PC-9 (cell line): Measurements from ENCODE around the gene ANO2. TPM values are rescaled to one million over a fixed set of nuclear protein-coding genes. Genes with fewer than 3 reads are reported as not detected.

ENCODE experiments used
- BruUV-seq: library from RNA; stranded (reverse); fragments of 400-500 nt; replicated peaks from 2 replicates; lab custom pipeline; 2021; lab: Mats Ljungman, UMichigan
- CTCF ChIA-PET: fragments of 300-600 bp; sonication (Branson Sonifier 250); formaldehyde crosslinking; loops from one replicate; lab custom pipeline; 2022; ENCODE audit warnings: antibody characterized with exemption; lab: Charles Lee
- POLR2A ChIA-PET: fragments of 300-600 bp; sonication (Branson Sonifier 250); formaldehyde crosslinking; loops from one replicate; lab custom pipeline; 2022; ENCODE audit warnings: antibody characterized with exemption; ENCODE audit not compliant: unreplicated experiment; lab: Charles Lee
- DNase-seq, 2 experiments: peaks; one replicate each; pipeline versions ENCODE4 v3.0.0 to v3.0.0-alpha.2; 2015 to 2022; ENCODE audit warnings: mixed read lengths in 1 of 2
- H2AFZ ChIP-seq: fragments of 200-600 bp; sonication (generic); 2 replicates; pipeline ENCODE4 v1.8.1; 2017; ENCODE audit warnings: antibody characterized with exemption
- H3F3A ChIP-seq: fragments of 200-600 bp; sonication (generic); 2 replicates; pipeline ENCODE4 v1.8.1; 2017; ENCODE audit warnings: antibody characterized with exemption, mild to moderate bottlenecking, low read depth; ENCODE audit not compliant: insufficient read depth
- H3K27ac ChIP-seq: fragments of 200-600 bp; sonication (generic); 2 replicates; pipeline ENCODE4 v1.6.1; 2016; ENCODE audit warnings: mixed run types
- H3K27me3 ChIP-seq: fragments of 200-600 bp; sonication (generic); 2 replicates; pipeline ENCODE4 v1.6.1; 2016; ENCODE audit warnings: low read depth, mixed run types; ENCODE audit not compliant: insufficient read depth
- H3K36me3 ChIP-seq: fragments of 200-600 bp; sonication (generic); 2 replicates; pipeline ENCODE4 v1.6.1; 2016; ENCODE audit warnings: low read depth, mixed run types
- H3K4me1 ChIP-seq: fragments of 200-600 bp; sonication (generic); replicated peaks from 2 replicates; pipeline ENCODE4 v1.6.1; 2016; ENCODE audit warnings: mixed run types; ENCODE audit not compliant: insufficient read depth
- H3K4me2 ChIP-seq: fragments of 200-600 bp; sonication (generic); 2 replicates; pipeline ENCODE4 v1.6.1; 2017; ENCODE audit warnings: mixed run types
- H3K4me3 ChIP-seq: fragments of 200-600 bp; sonication (generic); 2 replicates; pipeline ENCODE4 v1.6.1; 2016; ENCODE audit warnings: mixed run types
- H3K79me2 ChIP-seq: fragments of 200-600 bp; sonication (generic); 2 replicates; pipeline ENCODE4 v1.6.1; 2017; ENCODE audit warnings: low read depth, mixed run types
- H3K9me2 ChIP-seq: fragments of 200-600 bp; sonication (generic); 2 replicates; pipeline ENCODE4 v1.8.1; 2017; ENCODE audit warnings: mild to moderate bottlenecking; ENCODE audit not compliant: insufficient read depth
- H3K9me3 ChIP-seq: fragments of 200-600 bp; sonication (generic); 2 replicates; pipeline ENCODE4 v1.8.1; 2016; ENCODE audit warnings: low read depth; ENCODE audit not compliant: insufficient read depth
- H4K20me1 ChIP-seq: fragments of 200-600 bp; sonication (generic); 2 replicates; pipeline ENCODE4 v1.8.1; 2017; ENCODE audit not compliant: insufficient read depth
- CTCF ChIP-seq: fragments of 200-600 bp; sonication (generic); conservative IDR thresholded peaks from 2 replicates; pipeline ENCODE4 v1.6.1; 2017; ENCODE audit warnings: mixed run types, antibody characterized with exemption, mild to moderate bottlenecking, moderate library complexity
- EZH2 ChIP-seq: fragments of 200-600 bp; sonication (generic); IDR thresholded peaks from 2 replicates; pipeline ENCODE4 v1.8.0; 2017; ENCODE audit warnings: antibody characterized with exemption, low read depth
- intact Hi-C: fragments of 100-400 bp; cut with micrococcal nuclease; formaldehyde crosslinking; loops from one replicate; pipeline ENCODE4 v1.10.0; 2022; ENCODE audit not compliant: unreplicated experiment
- total RNA-seq: library from RNA; stranded (reverse); gene quantifications from 2 replicates; pipeline ENCODE4 v1.2.3, GENCODE V29; 2021

Gene ANO2
- total RNA-seq, 1 experiment from 2014 or later, result not detected

DNA sequence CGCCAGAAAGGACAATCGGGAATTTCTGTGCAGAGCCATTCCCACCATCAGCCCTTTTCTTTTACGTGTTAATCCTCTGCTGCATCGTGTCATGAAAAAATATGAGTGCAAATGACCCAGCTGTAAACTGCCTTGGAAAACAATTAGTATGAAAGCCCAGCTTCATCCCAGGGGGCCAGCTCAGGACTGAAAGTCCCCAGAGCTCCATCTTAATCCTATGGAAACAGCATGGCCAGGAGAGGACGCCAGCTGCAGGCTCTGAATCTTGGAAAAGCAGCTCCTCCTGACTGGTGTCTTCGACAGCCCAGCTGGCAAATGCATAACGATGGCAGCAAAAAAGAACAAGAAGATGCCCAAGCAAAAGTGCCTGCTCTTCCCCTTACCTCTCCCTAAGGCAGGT, 321.6 kb downstream of the ANO2 start:
- H3K79me2 ChIP-seq, result no peaks in the 10 kb centered on the region
- TF ChIP-seq CTCF (no peak), EZH2 (no peak)
- H3K9me3 ChIP-seq, result no peaks in the 10 kb centered on the region
- no peaks in the 10 kb centered on the region for H3K36me3 ChIP-seq
- H2AFZ ChIP-seq, result no peak overlapping the region
- ChIA-PET CTCF (no interaction called here), POLR2A (no interaction called here)
- H3K4me1 ChIP-seq, result no peaks in the 10 kb centered on the region
- no peak overlapping the region for H3K4me2 ChIP-seq
- H4K20me1 ChIP-seq, result no peaks in the 10 kb centered on the region
- H3K27ac ChIP-seq, result no peak overlapping the region
- peaks cover 93% of the 10 kb centered on the region for H3K27me3 ChIP-seq
- H3K9me2 ChIP-seq, result no peaks in the 10 kb centered on the region
- intact Hi-C loops, result no loop called here
- BruUV-seq, result no TSS peak
- no peaks in the 10 kb centered on the region for H3F3A ChIP-seq
- H3K4me3 ChIP-seq, result no peak overlapping the region
- no peak for DNase-seq

DNA sequence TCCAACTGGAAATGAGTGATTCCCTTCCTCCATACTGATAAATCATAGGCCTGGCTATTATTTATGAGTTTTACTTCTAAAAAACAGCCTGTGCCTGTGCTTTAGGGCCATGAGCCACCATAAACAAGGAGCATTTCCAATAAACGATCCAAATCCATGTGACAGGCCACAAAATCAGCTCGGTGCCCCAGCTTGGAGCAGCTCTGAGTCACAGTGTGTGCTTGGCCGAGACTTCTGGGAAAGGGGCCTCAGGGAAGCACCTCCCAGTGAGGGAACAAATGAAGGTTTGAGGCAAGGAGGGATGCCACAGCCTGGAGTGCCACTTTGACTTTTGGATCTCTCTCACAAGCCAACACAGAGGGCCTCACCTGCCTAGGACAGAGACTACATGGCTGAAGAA, 322.8 kb downstream of the ANO2 start:
- no peak for DNase-seq
- Histone ChIP-seq H3K36me3 (no peaks in the 10 kb centered on the region), H3K9me3 (no peaks in the 10 kb centered on the region), H3K27ac (no peak overlapping the region), H3K9me2 (no peaks in the 10 kb centered on the region), H3K4me1 (no peaks in the 10 kb centered on the region), H4K20me1 (no peaks in the 10 kb centered on the region), H3K4me3 (no peak overlapping the region), H3F3A (no peaks in the 10 kb centered on the region), H3K79me2 (no peaks in the 10 kb centered on the region), H3K4me2 (no peak overlapping the region), H2AFZ (no peak overlapping the region), H3K27me3 (peaks cover 83% of the 10 kb centered on the region)
- intact Hi-C loops, result no loop called here
- no peak for TF ChIP-seq EZH2
- no peak for TF ChIP-seq CTCF
- BruUV-seq, result no TSS peak
- ChIA-PET POLR2A (no interaction called here), CTCF (no interaction called here)

GRCh38 chr12:5621329-5621728, 323.7 kb downstream of the ANO2 start:
- no peaks in the 10 kb centered on the region for H3F3A ChIP-seq
- BruUV-seq, result no TSS peak
- H4K20me1 ChIP-seq, result no peaks in the 10 kb centered on the region
- no peak for DNase-seq
- no peaks in the 10 kb centered on the region for H3K9me3 ChIP-seq
- H3K79me2 ChIP-seq, result no peaks in the 10 kb centered on the region
- H3K27me3 ChIP-seq, result peaks cover 73% of the 10 kb centered on the region
- POLR2A ChIA-PET, result no interaction called here
- CTCF ChIA-PET, result no interaction called here
- no peak overlapping the region for H2AFZ ChIP-seq
- H3K4me1 ChIP-seq, result no peaks in the 10 kb centered on the region
- H3K9me2 ChIP-seq, result no peaks in the 10 kb centered on the region
- no peaks in the 10 kb centered on the region for H3K36me3 ChIP-seq
- no peak for TF ChIP-seq CTCF
- TF ChIP-seq EZH2, result no peak
- H3K27ac ChIP-seq, result no peak overlapping the region
- H3K4me2 ChIP-seq, result no peak overlapping the region
- no peak overlapping the region for H3K4me3 ChIP-seq
- intact Hi-C loops, result no loop called here
